Esophagus (tissue), 2 donors: Measurements from ENCODE around the gene UPF1. TPM values are rescaled to one million over a fixed set of nuclear protein-coding genes. Genes with fewer than 3 reads are reported as not detected.
"Not testable (repeated sequence)": the region's sequence is repeated elsewhere in the genome, so short reads cannot be mapped to it uniquely, and the experiment has no call there.

Source experiments
- H3K27ac ChIP-seq, 2 donors: one replicate each; pipeline ENCODE4 v1.5.1; 2013; ENCODE audit warnings: low read depth in 2 of 2, mild to moderate bottlenecking in 2 of 2, inconsistent platforms in 1 of 2, low read length in 1 of 2, moderate library complexity in 1 of 2
- H3K27me3 ChIP-seq, 2 donors: one replicate each; pipeline ENCODE4 v1.6.1; 2013; ENCODE audit warnings: low read length in 2 of 2, control low read depth in 1 of 2, mild to moderate bottlenecking in 1 of 2; ENCODE audit not compliant: insufficient read depth in 2 of 2, control insufficient read depth in 1 of 2
- H3K36me3 ChIP-seq, 2 donors: one replicate each; pipeline ENCODE4 v1.6.1; 2013; ENCODE audit warnings: low read length in 1 of 2; ENCODE audit not compliant: control insufficient read depth in 2 of 2, insufficient read depth in 2 of 2
- H3K4me1 ChIP-seq, 2 donors: one replicate each; pipeline ENCODE4 v1.6.1; 2013; ENCODE audit warnings: low read length in 1 of 2; ENCODE audit not compliant: control insufficient read depth in 2 of 2, insufficient read depth in 2 of 2
- H3K4me3 ChIP-seq, 2 donors: one replicate each; pipeline ENCODE4 v1.5.1; 2013; ENCODE audit warnings: low read length in 2 of 2, mild to moderate bottlenecking in 2 of 2, low read depth in 1 of 2, moderate library complexity in 1 of 2
- H3K9me3 ChIP-seq, 2 donors: one replicate each; pipeline ENCODE4 v1.6.1; 2013; ENCODE audit warnings: mild to moderate bottlenecking in 2 of 2, low read depth in 1 of 2, low read length in 1 of 2, moderate library complexity in 1 of 2; ENCODE audit not compliant: control insufficient read depth in 2 of 2, insufficient read depth in 1 of 2
- WGBS, 2 donors: extraction: QIAGEN DNeasy Blood & Tissue Kit; methylation state at CpG; one replicate each; pipeline ENCODE4 v1.1.7; 2013; 5-methylcytosine and 5-hydroxymethylcytosine counted together
- polyA plus RNA-seq, 2 donors: library from polyadenylated mRNA; stranded (reverse); fragments of 200-250 nt; gene quantifications; one replicate each; pipeline ENCODE4 v1.2.3, GENCODE V29; 2013
- donor health status: healthy with polysubstance abuse.
- donor health status: Bipolar disorder and iron deficiency.

The UPF1 gene
- polyA plus RNA-seq, 2 donors: 28.1 to 41.7 TPM

DNA sequence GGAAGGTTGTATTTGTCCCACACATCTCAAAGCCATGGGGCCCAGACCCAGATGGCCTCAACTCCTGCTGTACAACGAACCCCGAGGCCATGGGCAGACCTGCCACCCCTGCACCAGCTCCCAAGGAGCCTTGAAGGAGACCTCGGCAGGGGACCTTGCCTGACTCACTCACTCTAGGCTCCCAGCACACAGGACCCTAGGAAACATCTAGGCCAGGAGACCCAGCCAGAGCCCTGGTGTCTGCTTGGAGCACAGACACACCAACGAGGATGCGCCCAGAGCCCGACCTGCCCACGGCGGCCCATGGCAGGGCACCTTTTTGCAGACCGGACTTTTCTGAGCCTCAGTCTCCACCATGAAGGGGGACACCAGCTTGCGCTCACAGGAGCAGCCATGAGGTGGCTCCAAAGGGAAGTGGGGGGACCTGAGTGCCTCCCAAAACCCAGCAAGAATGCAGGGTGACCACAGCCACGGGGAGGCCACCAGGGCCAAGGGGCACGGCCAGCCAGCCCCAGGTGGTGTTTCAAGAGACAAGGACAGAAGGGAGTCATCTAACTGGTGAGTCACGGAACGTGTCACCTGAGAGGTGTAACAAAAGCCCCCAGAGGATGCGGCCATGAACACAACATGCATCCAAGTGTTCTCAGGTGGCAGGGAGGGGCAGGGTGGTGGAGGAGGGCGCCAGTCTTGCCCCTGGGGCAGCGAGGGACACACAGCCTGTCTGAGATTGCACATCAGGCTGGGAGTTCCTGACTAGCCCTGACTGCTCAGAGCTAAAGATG, 69.1 kb downstream of the UPF1 start:
- no peaks in the 10 kb centered on the region for H3K9me3 ChIP-seq
- WGBS, 2 donors: 87 to 89% methylated on average over 17 of the region's 17 CpGs
- no peak overlapping the region for H3K27ac ChIP-seq
- H3K4me1 ChIP-seq: peaks cover 0 to 3% of the 10 kb centered on the region in 2 donors
- H3K27me3 ChIP-seq: peaks cover 0 to 4% of the 10 kb centered on the region in 2 donors
- peaks cover 3 to 39% of the 10 kb centered on the region in 2 donors for H3K36me3 ChIP-seq
- no peak overlapping the region for H3K4me3 ChIP-seq

DNA sequence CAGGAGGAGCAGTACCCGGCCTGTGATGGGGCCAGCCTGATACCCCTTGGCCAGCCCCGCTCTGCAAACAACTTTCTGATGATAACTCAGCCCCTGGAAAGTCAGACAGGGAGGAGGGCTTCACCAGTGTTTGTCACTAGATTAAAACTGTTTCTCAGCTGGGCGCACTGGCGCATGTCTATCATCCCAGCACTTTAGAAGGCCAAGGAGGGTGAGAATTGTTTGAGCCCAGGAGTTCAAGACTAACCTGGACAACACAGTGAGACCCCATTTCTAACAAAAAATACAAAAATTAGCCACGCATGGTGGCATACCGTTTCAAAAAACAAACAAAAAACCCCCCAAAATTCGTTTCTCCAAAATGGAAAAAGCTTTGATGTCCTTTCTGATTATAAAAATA, 69.7 kb downstream of the UPF1 start:
- Histone ChIP-seq H3K9me3 (no peaks in the 10 kb centered on the region), H3K4me1 (peaks cover 0 to 3% of the 10 kb centered on the region in 2 donors), H3K36me3 (peaks cover 3 to 45% of the 10 kb centered on the region in 2 donors), H3K27ac (no peak overlapping the region), H3K27me3 (no peaks in the 10 kb centered on the region), H3K4me3 (no peak overlapping the region)
- 91 to 95% methylated on average over 7 of the region's 7 CpGs for WGBS, 2 donors

DNA sequence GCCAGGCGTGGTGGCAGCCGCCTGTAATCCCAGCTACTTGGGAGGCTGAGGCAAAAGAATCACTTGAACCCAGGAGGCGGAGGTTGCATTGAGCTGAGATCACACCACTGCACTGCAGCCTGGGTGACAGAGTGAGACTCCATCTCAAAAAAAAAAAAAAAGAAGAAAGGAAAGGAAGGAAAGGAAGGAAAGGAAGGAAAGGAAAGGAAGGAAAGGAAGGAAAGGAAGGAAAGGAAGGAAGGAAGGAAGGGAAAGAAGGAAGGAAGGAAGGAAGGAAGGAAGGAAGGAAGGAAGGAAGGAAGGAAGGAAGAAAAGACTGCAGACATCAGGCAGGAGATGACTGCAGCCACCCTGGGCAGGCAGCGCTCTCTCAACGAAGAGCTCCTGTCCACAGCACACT, 70.8 kb downstream of the UPF1 start:
- WGBS, 2 donors: 96 to 98% methylated on average over 5 of the region's 5 CpGs
- not testable (repeated sequence) for H3K4me1 ChIP-seq, H3K9me3 ChIP-seq, H3K27ac ChIP-seq, H3K27me3 ChIP-seq, H3K4me3 ChIP-seq
- H3K36me3 ChIP-seq: peaks cover 3 to 56% of the 10 kb centered on the region in 2 donors

DNA sequence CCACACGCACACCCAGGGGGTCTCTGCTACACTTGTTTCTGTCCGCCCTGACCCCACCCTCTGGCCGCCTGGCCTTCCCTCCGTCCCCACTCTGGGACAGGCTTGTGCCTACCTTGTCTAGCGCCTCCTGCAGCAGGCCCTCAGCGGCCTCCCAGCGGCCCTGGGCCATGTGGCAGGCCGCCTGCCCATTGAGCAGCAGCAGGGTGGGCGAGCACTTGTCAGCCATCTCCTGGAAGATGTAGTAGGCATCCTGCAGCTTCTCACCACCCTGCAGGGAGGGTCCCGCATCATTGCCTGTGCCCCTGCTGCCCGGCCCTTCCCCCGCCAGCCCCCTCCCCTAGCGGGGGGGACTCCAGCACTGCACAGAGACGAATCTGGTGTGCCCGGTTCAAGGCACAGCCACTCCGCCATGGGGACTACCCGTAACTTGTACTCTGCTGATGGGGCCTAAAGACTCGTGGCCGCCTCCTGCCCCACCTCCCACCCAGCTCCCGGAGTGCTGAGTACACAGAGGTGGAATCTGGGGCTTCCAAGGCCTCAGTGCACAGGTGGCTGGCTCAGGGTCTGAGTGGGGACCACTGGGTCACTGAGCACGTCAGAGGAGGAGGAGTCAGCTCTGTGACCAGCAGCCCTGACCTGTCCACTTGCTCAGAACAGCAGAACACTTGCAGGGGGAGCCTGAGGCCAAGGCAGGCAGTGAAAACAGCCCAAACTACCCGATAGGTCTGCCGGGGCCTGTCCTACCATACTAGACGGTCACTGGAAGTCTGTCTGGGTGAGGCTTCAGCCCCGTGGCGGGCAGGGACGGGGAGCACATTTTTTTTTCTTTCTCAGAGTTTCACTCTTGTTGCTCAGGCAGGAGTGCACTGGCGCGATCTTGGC, 71.6 kb downstream of the UPF1 start:
- 87 to 90% methylated on average over 29 of the region's 29 CpGs for WGBS, 2 donors
- no peaks in the 10 kb centered on the region for H3K27me3 ChIP-seq
- H3K9me3 ChIP-seq: no peaks in the 10 kb centered on the region
- H3K4me3 ChIP-seq: no peak overlapping the region
- H3K27ac ChIP-seq: no peak overlapping the region
- peaks cover 3 to 61% of the 10 kb centered on the region in 2 donors for H3K36me3 ChIP-seq
- no peaks in the 10 kb centered on the region for H3K4me1 ChIP-seq

DNA sequence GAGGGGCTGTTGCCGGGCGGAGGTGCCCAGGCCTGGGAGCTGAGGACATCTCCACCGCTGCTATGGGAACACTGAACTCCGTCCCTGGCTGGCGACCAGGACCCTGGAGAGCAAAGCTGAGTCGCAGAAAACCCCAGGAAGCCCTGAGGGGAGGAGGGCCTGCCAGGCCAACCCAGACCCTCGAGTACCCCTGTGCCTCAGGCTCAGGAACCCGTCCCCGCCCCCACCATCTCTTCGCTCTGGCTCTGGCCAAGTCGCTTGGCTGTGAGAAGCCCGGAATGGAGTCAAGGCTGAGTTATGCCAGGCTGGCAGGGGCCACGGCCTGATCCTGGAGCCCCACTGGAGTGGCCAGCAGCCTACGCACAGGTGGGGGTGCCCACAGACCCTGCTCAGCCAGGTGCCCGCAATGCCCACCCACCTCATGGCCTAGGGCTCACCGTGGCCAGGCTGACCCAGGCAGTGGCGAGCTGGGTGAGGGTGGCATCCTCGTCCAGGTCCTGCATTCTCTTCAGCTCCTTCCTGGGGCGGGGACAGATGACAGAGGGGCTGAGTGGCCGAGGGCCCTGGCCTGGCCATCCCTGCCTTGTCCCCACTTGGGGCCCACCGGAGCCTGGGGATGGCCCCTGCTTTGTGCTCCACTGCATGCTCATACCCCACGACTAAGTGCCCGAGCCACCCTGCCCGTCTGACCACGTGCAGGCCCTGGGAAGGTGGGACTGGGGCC, 72.7 kb downstream of the UPF1 start:
- H3K4me1 ChIP-seq: no peaks in the 10 kb centered on the region
- H3K27ac ChIP-seq: no peak overlapping the region
- no peak overlapping the region for H3K4me3 ChIP-seq
- WGBS, 2 donors: 89 to 91% methylated on average over 24 to 25 of the region's 25 CpGs
- no peaks in the 10 kb centered on the region for H3K9me3 ChIP-seq
- H3K36me3 ChIP-seq: peaks cover 3 to 55% of the 10 kb centered on the region in 2 donors
- H3K27me3 ChIP-seq: no peaks in the 10 kb centered on the region

DNA sequence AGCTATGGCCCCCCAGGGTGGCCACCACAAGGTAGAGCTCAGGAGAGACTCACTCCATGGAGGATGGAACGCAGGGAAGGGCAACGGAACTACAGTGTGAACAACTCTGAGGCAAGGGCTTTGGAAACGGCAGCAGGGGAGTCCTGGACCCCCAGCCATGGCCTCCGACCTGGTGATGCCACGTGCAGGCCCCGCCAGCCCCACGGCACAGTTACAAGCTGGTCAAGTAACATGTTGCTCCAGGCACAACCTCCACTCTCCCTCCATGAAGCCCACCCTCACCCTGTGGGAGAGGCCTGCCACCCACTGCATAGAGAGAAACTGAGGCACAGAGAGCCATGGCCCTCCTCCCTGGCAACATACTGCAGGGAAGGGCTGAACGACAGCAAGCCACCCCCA, 73.3 kb downstream of the UPF1 start:
- peaks cover 3 to 51% of the 10 kb centered on the region in 2 donors for H3K36me3 ChIP-seq

DNA sequence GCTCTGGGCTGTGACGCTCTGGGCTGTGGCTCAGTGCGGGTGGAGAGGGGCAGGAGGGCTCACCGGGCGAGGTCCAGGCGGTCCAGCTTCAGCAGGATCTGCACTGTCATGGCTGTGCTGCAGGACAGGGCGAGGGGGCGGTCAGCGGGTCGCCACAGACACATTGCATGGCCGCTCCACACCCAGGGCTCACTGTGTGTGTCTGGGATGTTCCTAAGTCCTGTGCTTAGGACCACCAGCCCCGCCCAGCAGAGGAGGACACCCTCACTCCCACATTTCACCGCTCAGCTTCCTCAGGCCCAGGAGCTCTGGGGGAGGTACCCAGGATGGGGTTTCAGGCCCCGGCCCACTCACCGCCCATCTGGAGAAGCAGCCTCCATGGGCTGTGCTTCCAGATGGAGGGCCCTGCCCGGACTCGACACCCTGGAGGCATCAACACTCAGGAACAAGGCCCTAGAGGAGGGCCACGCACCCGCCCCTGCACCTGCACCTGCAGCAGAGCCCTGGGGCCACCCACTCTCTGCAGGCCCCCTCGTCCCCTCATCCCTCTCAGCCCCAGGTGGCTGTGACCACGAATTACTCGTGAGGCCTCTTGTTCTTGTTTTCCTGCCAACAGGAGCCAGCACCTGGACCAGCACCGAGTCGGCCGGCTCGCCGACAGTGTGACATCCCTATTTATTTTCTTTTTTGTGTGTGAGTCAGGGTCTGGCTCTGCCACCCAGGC, 73.9 kb downstream of the UPF1 start:
- H3K4me3 ChIP-seq: no peak overlapping the region
- H3K27ac ChIP-seq: no peak overlapping the region
- H3K9me3 ChIP-seq: no peaks in the 10 kb centered on the region
- 87 to 88% methylated on average over 26 of the region's 26 CpGs for WGBS, 2 donors
- H3K36me3 ChIP-seq: peaks cover 3 to 50% of the 10 kb centered on the region in 2 donors
- no peaks in the 10 kb centered on the region for H3K27me3 ChIP-seq
- no peaks in the 10 kb centered on the region for H3K4me1 ChIP-seq

More for the DNA sequence above, 73.3 kb downstream of the UPF1 start:
- Histone ChIP-seq H3K27ac (no peak overlapping the region), H3K4me1 (no peaks in the 10 kb centered on the region), H3K4me3 (no peak overlapping the region), H3K27me3 (no peaks in the 10 kb centered on the region), H3K9me3 (no peaks in the 10 kb centered on the region)
- 89 to 92% methylated on average over 8 of the region's 8 CpGs for WGBS, 2 donors

DNA sequence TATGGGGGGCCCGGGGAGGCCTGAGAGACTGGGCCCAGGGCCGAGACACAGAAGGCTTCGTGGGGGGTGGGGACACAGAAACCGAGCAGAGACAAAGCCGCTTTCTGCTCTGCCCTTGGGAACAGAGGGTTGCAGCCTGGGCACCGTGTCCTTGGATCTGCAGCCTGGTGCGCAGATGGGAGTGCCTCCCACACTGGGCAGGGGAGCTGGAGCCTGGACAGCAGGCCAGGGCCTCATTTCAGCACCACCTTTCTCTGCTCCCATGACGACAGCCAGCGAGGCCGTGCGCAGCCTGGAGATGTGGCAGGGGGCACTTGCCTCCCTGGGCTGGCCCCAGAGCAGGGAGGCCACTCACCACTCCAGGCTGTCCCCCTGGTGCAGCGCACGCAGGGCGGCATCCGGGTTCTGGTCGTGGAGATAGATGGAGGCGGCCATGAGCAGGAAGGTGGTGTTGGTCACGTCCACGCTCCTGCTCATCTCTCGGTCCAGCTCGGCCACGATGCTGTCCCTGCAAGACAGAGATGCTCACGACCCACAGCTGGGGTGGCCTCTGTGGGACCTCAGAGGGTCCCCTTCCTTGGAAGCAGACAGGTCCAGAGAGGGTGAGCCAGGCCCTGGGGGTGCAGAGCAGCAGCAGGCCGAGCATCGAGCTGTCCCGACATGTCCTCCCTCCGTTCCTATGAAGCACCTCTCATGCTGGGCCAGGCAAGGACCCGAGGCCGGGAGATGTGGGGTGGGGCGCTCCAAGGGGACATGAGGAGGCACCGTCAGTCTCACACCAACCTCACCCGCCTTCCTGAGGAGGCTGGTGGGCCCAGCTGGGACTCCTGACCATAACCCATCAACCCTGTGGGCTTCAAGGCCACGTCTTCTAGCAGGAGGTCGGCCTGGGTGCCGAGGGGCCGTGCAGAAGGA, 75.1 kb downstream of the UPF1 start:
- Histone ChIP-seq H3K27ac (no peak overlapping the region), H3K4me3 (no peak overlapping the region), H3K27me3 (no peaks in the 10 kb centered on the region), H3K9me3 (no peaks in the 10 kb centered on the region), H3K4me1 (no peaks in the 10 kb centered on the region), H3K36me3 (peaks cover 3 to 54% of the 10 kb centered on the region in 2 donors)
- 90 to 91% methylated on average over 36 of the region's 36 CpGs for WGBS, 2 donors
